Kidney (tissue), 14 donors: ENCODE data around the gene LCN6. TPM values are rescaled to one million over a fixed set of nuclear protein-coding genes. Genes with fewer than 3 reads are reported as not detected.

ENCODE experiments used
- DNase-seq, 5 donors: peaks; one replicate each; pipeline ENCODE4 v3.0.0-alpha.2; 2013 to 2020
- FAIRE-seq: peaks from 2 replicates; lab custom pipeline; 2012; peaks lifted over from hg19 to GRCh38; lab: Jason Lieb, UNC
- H3K27ac ChIP-seq, 2 donors: one replicate each; pipeline ENCODE4 v1.7.0; 2013; ENCODE audit warnings: low read depth in 2 of 2, low read length in 2 of 2, inconsistent platforms in 1 of 2
- H3K27me3 ChIP-seq: one replicate; pipeline ENCODE4 v1.7.1; 2013; ENCODE audit warnings: low read length, inconsistent platforms; ENCODE audit not compliant: control insufficient read depth, insufficient read depth
- H3K36me3 ChIP-seq, 3 donors: one replicate each; pipeline versions ENCODE4 v1.7.0 to v1.7.1; 2013; ENCODE audit warnings: low read length in 3 of 3, control low read depth in 1 of 3, inconsistent platforms in 1 of 3; ENCODE audit not compliant: insufficient read depth in 3 of 3, control insufficient read depth in 2 of 3
- H3K4me1 ChIP-seq, 3 donors: one replicate each; pipeline versions ENCODE4 v1.7.0 to v1.7.1; 2013; ENCODE audit warnings: low read length in 3 of 3, inconsistent platforms in 1 of 3, low read depth in 1 of 3; ENCODE audit not compliant: control insufficient read depth in 2 of 3, insufficient read depth in 2 of 3
- H3K4me3 ChIP-seq, 3 donors: one replicate each; pipeline versions ENCODE4 v1.7.0 to v1.8.1; 2013; ENCODE audit warnings: low read length in 3 of 3, control low read depth in 1 of 3, inconsistent platforms in 1 of 3
- H3K9ac ChIP-seq, 3 donors: one replicate each; pipeline versions ENCODE4 v1.7.0 to v1.7.1; 2013; ENCODE audit warnings: low read length in 3 of 3, control low read depth in 1 of 3, inconsistent platforms in 1 of 3
- H3K9me3 ChIP-seq, 3 donors: one replicate each; pipeline versions ENCODE4 v1.7.0 to v1.7.1; 2013; ENCODE audit warnings: low read length in 3 of 3, control low read depth in 1 of 3, inconsistent platforms in 1 of 3; ENCODE audit not compliant: control insufficient read depth in 2 of 3, insufficient read depth in 1 of 3
- CTCF ChIP-seq: IDR thresholded peaks from 3 replicates; pipeline ENCODE4 v1.5.1; 2012; ENCODE audit warnings: mild to moderate bottlenecking, moderate library complexity, borderline replicate concordance; ENCODE audit not compliant: insufficient read depth; ENCODE audit errors: extremely low read depth
- intact Hi-C: fragments of 100-400 bp; cut with DNase I; formaldehyde crosslinking; loops from one replicate; pipeline ENCODE4 v1.11.1; 2022
- polyA plus RNA-seq: library from polyadenylated mRNA; stranded (reverse); fragments of 350-450 nt; fragmentation: Illumina TruSeq; extraction: RNeasy Lipid Tissue Mini Kit (QIAGEN cat#74804); gene quantifications from one replicate; pipeline ENCODE4 v1.2.3, GENCODE V29; 2014; ENCODE audit warnings: low read depth, low replicate concordance; ENCODE audit not compliant: insufficient read depth
- total RNA-seq: library from RNA; stranded (reverse); fragmentation: NEBNext Ultra II Directional; extraction: Animal tissue kit (Norgen Biotek cat#: 25700); gene quantifications from one replicate; pipeline ENCODE4 v1.2.1, GENCODE V29; 2021
- donor health status: control.
- donor health status: control.
- donor health status: control.
- donor health status: control.
- donor health status: control.
- donor health status: DM: yes; HTN: yes; CAD: no.
- donor health status: Normal renal cell carcinoma (clear cell type).

Gene LCN6
- total and polyA plus RNA-seq, 2 donors from 2014 or later: 16.0 TPM; not detected in 1

- peaks cover 0 to 16% (median 4%) of the 10 kb centered on the region in 3 donors for H3K4me1 ChIP-seq
- DNase-seq (peak in 2 of 5 donors; percentile 46 to 75), FAIRE-seq (no peak)
- H3K9me3 ChIP-seq: no peaks in the 10 kb centered on the region
- intact Hi-C loops: no loop called here
- no peak for TF ChIP-seq CTCF
- no peak overlapping the region for H3K27ac ChIP-seq
- H3K36me3 ChIP-seq: no peaks in the 10 kb centered on the region
- no peak overlapping the region for H3K9ac ChIP-seq
- H3K4me3 ChIP-seq: no peak overlapping the region
- H3K27me3 ChIP-seq: no peaks in the 10 kb centered on the region
Measured at GRCh38 chr9:136741883-136742571, 6.3 kb downstream of the LCN6 start.

GRCh38 chr9:136740971-136741882, 7.1 kb downstream of the LCN6 start:
- H3K27me3 ChIP-seq: no peaks in the 10 kb centered on the region
- H3K9ac ChIP-seq: no peak overlapping the region
- intact Hi-C loops: no loop called here
- TF ChIP-seq CTCF: no peak
- FAIRE-seq (no peak), DNase-seq (peak in 3 of 5 donors; percentile 47 to 81 (median 61))
- no peaks in the 10 kb centered on the region for H3K36me3 ChIP-seq
- H3K4me3 ChIP-seq: no peak overlapping the region
- no peak overlapping the region for H3K27ac ChIP-seq
- no peaks in the 10 kb centered on the region for H3K9me3 ChIP-seq
- peaks cover 0 to 16% (median 4%) of the 10 kb centered on the region in 3 donors for H3K4me1 ChIP-seq

GRCh38 chr9:136740491-136740890, 7.8 kb downstream of the LCN6 start:
- intact Hi-C loops: no loop called here
- TF ChIP-seq CTCF: no peak
- peaks cover 0 to 16% (median 4%) of the 10 kb centered on the region in 3 donors for H3K4me1 ChIP-seq
- DNase-seq: peak in 1 of 5 donors; percentile 77
- no peak overlapping the region for H3K27ac ChIP-seq
- no peak overlapping the region for H3K4me3 ChIP-seq
- no peak overlapping the region for H3K9ac ChIP-seq
- FAIRE-seq: no peak
- H3K36me3 ChIP-seq: no peaks in the 10 kb centered on the region
- no peaks in the 10 kb centered on the region for H3K27me3 ChIP-seq
- H3K9me3 ChIP-seq: no peaks in the 10 kb centered on the region
